HG02981 (cell line): ENCODE data around the gene RNASE12.
"Not testable (repeated sequence)": the region's sequence is repeated elsewhere in the genome, so short reads cannot be mapped to it uniquely, and the experiment has no call there.

ENCODE experiments used
- ATAC-seq: cut with Tn5 transposase; IDR thresholded peaks from one replicate; pipeline ENCODE4 v1.9.1; 2021; ENCODE audit warnings: mild to moderate bottlenecking, moderate library complexity; ENCODE audit not compliant: unreplicated experiment

Gene RNASE12

DNA sequence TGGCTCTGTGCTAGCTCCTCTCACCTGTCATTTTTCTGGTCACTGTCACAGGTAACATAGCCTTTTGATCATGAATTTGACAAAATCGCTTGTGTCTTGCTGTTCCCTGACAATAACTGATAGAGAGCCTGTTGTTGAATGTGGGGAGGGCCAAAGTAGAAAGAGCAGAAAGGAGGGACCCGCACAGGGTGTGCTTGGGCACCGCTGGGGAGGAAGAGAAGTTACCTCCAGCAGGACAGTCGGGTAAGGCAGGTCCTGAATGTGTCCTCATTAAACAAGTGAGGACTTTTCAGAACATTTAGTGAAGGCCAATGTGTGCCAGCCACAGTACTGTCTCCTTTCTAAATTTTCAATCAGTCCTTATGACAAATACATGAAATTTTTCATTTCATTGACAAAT lies at the start of gene RNASE12:
Gene RNASE12 (minus strand): TSS at position 142 of the 400 bp plus-strand sequence. CDS start 653 bp downstream, outside the sequence.
- no peak for ATAC-seq

DNA sequence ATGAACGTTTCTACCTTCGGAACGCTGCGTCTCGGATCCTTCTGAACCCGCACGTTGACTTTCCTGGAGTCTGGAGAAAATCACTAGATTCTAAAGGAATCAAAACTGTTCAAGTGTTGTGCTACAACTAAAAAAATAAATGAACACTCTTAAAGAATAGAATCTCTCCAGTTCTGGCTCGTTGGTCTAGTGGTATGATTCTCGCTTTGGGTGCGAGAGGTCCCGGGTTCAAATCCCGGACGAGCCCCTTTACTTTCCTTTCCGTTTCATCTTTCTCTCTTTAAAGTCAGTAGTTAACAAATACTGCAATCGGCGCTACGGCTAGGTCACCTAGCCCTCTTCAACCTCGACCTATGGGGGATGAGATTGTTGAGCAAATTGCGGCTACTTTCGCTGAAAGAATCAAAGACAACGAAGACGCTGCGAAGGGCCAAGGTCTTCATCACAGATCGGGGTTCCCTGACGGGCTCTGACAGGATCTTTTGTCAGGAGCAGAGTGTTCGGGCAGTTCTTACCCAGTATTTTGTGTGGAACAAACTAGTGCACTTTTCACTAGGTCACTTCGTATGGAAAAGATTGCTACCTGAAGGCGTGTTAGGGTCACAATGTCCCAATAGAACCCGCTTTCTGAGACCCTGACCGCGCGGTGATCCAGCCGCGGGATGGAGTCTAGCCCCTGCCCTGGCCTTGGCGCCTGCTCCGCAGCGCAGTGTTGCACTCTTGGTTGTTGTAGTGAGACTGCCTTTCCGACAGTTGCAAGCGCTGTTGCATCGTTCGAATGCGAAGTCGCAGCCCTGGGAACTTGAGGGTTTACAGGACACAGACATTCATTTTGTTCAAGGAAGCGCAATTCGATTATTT lies 41.9 kb upstream of the RNASE12 start:
- ATAC-seq = peak; percentile 79

GRCh38 chr14:20632448-20632830 lies 41.3 kb upstream of the RNASE12 start:
- ATAC-seq = peak; percentile 19

GRCh38 chr14:20631880-20632389 lies 40.8 kb upstream of the RNASE12 start:
- no peak for ATAC-seq

DNA sequence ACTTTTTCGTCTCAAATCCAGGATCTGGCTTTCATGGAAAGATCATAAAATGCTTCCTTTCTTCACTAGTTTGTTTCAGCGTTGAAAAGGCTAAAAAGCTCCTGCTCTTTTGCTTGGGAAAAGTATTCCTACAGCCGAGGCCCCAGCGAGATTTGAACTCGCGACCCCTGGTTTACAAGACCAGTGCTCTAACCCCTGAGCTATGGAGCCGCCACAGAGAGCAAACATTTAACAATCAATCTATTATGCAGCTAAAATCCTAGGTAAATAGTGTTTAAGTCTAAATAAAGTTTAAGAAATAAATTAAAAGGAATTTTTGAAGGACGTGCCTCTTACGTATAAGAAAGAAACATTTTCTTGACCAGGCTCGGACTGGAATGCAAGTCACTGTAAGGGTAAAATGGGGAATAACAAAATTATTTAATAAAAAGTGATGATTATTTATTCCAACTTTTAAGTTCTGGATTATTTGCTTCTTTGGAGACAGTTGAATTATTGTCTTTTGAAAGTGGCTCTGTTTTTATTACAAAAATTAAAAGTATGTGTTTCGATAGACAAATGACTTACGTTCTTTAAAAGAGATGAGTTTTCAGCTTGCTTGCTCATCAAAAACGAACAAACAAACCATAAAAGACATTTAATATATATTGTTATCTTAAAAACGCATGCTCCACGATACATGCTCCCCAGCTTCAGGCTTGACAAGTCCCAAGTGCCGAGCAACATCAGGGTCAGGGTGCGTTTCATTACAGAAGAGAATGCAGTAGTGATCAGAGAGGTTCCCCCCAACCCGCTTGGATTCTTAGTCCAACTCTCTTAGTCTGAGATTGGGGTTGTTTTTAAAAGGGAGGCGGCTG lies 40.1 kb upstream of the RNASE12 start:
- no peak for ATAC-seq

DNA sequence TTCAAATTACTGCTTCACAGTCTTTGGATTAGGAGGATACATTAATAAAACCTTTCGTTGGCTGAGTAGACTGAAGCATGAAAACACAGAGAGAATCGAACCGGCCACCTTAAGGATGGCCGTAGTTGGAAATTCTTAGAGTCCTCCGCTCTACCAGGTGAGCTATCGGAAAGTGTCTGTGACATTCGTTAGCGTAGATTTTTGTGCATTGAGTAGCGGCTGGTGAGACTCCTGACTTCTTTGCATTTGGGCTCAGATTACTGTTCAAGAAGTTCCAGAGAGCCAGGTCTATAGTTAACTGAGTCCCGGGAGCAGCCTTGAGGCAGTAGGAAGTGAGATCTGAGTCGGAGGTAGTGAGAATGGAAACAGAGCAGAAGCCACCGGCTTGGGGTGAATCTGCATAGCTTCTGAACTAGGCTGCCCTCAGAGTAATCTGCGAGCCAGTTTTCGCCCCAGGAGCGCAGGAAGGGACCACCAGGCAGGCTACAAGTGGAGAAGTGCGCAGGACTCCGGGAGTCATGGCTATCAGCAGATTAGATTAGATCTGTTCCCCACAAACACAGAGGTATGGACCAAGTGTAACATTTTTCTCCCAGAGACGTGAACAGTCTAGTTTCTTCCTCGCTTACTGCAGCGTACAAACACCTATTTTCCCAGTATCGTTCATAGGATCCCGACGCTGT lies 39.3 kb upstream of the RNASE12 start:
- no peak for ATAC-seq

DNA sequence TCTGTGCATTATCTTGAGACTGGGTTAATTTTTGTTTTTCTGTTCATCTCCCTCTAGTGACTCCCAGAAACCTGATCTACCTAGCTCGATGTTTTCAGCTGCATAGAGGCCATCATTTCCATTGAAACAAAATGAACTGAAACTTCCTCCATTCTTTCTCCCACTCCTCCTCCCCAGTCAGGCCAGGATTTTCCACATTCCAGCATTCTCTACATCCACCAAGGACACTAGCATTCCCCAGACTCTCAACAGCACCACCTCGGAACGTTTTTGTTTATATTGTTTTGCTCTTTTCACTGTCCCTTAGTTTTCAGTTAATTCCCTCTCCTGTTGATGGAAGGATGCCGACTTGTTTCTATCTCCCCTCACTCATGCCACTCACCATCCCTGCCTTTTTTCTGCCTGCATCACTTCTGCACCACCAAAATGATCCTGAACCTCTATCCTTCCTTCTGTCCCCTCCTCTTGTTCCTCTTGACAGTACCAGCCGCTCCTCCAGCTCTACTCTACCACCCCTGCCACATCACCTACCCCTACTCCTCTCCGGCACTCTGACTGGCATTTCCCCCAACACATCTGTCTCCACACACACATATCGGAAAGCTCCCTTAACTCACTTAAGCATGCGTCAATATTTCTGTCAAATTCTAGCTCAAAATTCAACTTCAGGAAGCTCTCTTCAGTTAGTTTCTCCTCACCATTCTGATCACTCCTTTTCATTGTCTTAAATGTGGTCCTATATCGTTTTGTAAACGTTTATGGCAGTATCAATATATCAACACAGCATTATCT lies 37.1 kb upstream of the RNASE12 start:
- ATAC-seq = no peak

DNA sequence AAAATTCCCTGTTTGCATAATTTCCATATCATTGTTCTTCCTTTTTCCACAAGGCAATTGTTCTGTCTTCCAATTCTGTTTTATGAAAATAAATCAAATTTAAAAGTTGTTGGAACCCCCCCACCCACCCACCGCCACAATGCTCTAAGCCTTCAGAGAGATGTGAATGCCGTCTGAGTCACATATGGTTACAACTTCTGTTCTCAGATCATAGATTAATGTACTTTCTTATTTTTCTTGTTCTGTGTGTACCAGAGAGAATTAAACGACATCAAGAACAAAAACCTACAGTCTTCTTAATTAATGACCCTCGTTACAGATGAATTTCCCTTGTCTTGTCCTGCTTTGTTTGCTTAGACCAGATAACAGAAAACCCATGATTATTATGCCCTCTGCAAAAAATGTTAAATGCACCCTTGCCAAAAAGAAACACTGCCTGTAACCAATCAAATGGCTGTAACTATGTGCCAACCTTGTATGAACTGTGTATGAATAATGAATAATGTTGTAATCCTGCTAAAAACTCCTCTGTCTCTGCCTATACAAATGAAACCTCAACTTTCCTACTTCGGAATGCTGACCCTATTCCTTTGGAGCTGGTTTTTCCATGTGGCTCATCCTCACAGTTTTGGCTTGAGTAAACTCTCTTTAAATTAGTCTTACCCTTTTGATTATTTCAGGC lies 36.3 kb upstream of the RNASE12 start:
- ATAC-seq = no peak

DNA sequence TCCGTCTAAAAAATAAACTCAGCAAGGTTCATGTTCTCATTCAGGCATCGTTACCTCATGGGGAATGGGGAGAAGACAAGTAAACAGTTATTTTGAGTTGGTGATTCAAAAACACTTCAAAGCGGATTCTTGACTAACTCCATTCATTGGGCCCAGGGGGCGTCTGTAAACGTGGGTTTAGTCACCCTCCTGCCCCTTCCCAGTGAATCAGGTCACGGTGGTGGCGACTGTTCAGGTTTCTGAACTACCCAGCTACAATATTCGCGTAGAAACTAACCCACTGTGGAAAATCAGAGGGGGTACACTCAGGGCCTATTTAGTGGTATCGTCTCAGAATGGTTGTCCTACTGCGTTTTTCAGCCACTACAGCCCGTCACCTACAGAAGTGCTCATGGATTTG lies 35.1 kb upstream of the RNASE12 start:
- ATAC-seq = no peak

- ATAC-seq = no peak
Measured at GRCh38 chr14:20624495-20625070, 33.4 kb upstream of the RNASE12 start.

- no peak for ATAC-seq
Measured at GRCh38 chr14:20623798-20624197, 32.6 kb upstream of the RNASE12 start.

DNA sequence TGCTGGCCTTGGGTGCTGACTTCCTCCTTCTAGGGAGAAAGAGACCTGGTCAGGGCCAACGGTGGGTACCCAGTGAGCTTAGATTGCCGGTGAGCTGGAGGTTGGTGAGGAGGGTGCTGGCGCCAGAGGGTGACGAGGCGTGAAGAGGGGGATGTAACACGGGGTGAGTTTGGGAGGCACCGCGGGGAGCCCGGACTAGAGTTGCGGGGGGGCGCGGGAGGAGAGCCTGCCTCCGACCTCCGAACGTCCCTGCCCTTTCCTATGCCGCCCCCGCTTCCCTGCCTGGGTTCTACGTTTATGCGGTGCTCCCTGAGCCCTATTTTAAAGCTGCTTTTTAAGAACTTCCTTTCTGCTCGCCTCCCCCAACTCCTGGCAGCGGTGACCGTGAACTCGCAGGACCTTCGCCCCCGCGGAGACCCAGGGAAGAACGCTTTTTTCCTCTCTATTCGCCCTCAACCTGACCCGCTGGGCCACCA lies 31.7 kb upstream of the RNASE12 start:
- ATAC-seq = no peak

GRCh38 chr14:20620798-20621478 lies 29.8 kb upstream of the RNASE12 start:
- no peak for ATAC-seq

GRCh38 chr14:20619688-20620087 lies 28.5 kb upstream of the RNASE12 start:
- ATAC-seq = not testable (repeated sequence)

- no peak for ATAC-seq
Measured at GRCh38 chr14:20618271-20618749, 27.1 kb upstream of the RNASE12 start.

- peak; percentile 37 for ATAC-seq
Measured at GRCh38 chr14:20617138-20618003, 26.2 kb upstream of the RNASE12 start.

GRCh38 chr14:20615996-20616395 lies 24.8 kb upstream of the RNASE12 start:
- no peak for ATAC-seq
